HUES48 (cell line): ENCODE results near the gene SASH1.

Experiments used
- H3K27ac ChIP-seq: one replicate; pipeline ENCODE4 v1.7.0; 2013; ENCODE audit warnings: low read depth, low read length, inconsistent platforms
- H3K27me3 ChIP-seq: 2 replicates; pipeline ENCODE4 v1.6.1; 2013; ENCODE audit warnings: mild to moderate bottlenecking, low read length; ENCODE audit not compliant: control insufficient read depth, insufficient read depth
- H3K36me3 ChIP-seq: 2 replicates; pipeline ENCODE4 v1.6.1; 2013; ENCODE audit warnings: low read length; ENCODE audit not compliant: control insufficient read depth, insufficient read depth
- H3K4me1 ChIP-seq: 2 replicates; pipeline ENCODE4 v1.6.1; 2013; ENCODE audit warnings: mild to moderate bottlenecking, low read length; ENCODE audit not compliant: control insufficient read depth, insufficient read depth
- H3K4me3 ChIP-seq: 2 replicates; pipeline ENCODE4 v1.5.1; 2013; ENCODE audit warnings: mild to moderate bottlenecking, low read depth, low read length
- H3K9ac ChIP-seq: 2 replicates; pipeline ENCODE4 v1.6.1; 2013; ENCODE audit warnings: mild to moderate bottlenecking, low read depth, low read length, moderate library complexity
- H3K9me3 ChIP-seq: 2 replicates; pipeline ENCODE4 v1.6.1; 2013; ENCODE audit warnings: low read length; ENCODE audit not compliant: control insufficient read depth, insufficient read depth

The SASH1 gene

DNA sequence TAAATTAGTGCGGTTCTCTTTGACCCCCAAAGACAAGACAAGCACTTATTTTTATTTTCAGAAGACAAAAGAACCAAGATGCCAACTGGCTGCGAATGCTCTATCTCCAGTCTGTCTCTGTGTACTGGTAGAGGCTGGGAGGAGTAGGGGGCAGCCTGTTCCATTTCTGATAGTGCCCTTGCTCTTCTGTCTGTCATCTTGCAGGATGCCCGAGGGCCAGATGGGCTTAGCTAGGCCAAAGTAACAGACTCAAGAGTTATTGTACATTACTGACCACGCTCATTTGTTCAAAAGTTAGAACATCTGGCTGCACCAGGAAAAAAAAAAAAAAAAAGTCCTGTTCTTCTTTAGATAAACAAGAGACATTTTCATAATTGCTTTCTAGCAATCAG, 206.1 kb downstream of the SASH1 start:
- H3K27me3 ChIP-seq, result no peaks in the 10 kb centered on the region
- peaks cover 57% of the 10 kb centered on the region for H3K36me3 ChIP-seq
- H3K9ac ChIP-seq, result no peak overlapping the region
- H3K4me1 ChIP-seq, result peaks cover 12% of the 10 kb centered on the region
- no peak overlapping the region for H3K27ac ChIP-seq
- H3K4me3 ChIP-seq, result no peak overlapping the region
- no peaks in the 10 kb centered on the region for H3K9me3 ChIP-seq

DNA sequence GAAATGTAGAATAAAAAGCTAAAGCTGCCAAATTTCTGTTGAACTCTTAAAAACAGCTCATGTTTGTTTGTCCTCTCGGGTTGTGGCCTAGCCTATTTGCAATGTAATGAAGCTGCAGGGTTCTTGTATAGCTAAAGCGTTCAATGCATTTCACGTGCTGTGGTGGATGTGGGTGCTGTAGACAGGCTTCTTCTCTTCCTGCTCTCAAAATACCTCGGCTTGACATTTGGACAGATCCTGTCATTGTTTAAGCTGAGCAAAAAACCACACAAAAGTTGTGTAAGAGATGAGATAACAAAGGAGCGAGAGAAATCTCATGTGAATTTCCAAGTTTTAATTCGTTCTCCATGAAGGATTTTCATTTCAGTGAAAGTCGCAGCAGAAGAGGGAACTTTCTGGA, 207.9 kb downstream of the SASH1 start:
- no peaks in the 10 kb centered on the region for H3K9me3 ChIP-seq
- no peaks in the 10 kb centered on the region for H3K27me3 ChIP-seq
- no peak overlapping the region for H3K4me3 ChIP-seq
- no peak overlapping the region for H3K27ac ChIP-seq
- peaks cover 12% of the 10 kb centered on the region for H3K4me1 ChIP-seq
- no peak overlapping the region for H3K9ac ChIP-seq
- H3K36me3 ChIP-seq, result peaks cover 39% of the 10 kb centered on the region

DNA sequence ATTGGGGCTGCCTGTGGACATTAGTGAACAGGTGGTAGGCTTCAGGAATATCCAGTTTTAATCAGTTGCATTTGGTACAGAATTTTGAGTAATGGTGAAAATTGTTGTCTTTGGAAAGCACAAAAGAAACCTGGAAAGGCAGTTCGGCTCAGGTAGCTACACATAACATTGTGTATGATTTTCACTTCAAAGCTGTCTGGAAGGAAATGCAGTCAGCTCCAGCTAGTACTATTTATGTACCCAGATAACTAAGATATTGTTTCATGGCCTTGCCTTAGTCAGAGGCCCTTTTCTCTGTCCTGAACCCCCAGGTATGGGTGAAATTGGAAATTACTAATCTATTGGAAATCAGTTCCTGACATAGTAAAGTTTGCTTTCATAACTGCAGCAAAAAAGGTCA, 208.6 kb downstream of the SASH1 start:
- no peaks in the 10 kb centered on the region for H3K27me3 ChIP-seq
- H3K36me3 ChIP-seq, result peaks cover 32% of the 10 kb centered on the region
- H3K27ac ChIP-seq, result no peak overlapping the region
- no peak overlapping the region for H3K4me3 ChIP-seq
- H3K4me1 ChIP-seq, result peaks cover 12% of the 10 kb centered on the region
- H3K9me3 ChIP-seq, result no peaks in the 10 kb centered on the region
- H3K9ac ChIP-seq, result no peak overlapping the region

DNA sequence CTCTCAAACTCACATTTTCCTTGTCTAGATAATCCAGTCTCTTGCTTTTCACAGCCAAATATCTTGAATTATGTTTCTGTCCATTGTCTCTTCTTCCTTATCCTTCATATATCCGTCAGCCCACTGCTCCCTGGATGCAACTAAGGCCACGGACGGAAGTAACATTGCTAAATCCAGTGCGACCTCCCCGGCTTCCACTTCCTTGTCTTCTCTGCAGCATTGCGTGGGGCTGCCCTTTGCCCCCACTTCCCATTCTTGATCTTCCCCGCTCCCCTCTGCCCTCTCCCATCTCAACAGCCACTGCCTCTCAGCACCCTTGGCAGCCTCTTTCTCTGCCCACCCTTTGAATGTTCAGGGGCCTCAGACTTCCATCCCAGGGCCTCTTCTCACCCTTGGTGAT, 213.8 kb downstream of the SASH1 start:
- H3K9me3 ChIP-seq, result peaks cover 3% of the 10 kb centered on the region; the same call in 1 of the 2 replicates
- peaks cover 8% of the 10 kb centered on the region for H3K27me3 ChIP-seq
- no peak overlapping the region for H3K27ac ChIP-seq
- H3K4me1 ChIP-seq, result no peaks in the 10 kb centered on the region
- H3K4me3 ChIP-seq, result no peak overlapping the region
- no peak overlapping the region for H3K9ac ChIP-seq
- H3K36me3 ChIP-seq, result no peaks in the 10 kb centered on the region

DNA sequence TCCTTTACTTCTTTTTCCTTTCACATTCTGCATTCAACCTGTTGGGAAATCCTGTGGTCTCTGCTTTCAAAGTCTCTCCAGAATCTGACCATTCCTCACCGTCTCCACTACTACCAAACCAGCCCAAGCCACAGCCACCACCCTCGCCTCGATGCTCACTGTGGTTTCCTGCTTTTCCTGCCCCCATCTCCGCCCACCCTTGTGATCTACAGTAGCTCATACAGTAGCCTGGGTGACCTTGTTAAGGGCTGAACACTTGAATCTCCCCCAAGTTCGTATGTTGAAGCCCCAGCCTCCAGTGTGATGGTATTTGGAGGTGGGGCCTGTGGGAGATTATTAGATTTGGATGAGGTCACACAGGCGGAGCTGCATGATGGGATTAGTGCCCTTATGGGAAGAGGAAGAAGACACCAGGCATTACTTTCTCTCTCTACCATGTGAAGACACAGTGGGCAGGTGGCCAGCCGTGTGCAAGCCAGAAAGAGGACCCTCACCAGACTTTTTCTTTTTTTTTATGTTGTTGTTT, 215.2 kb downstream of the SASH1 start:
- H3K27ac ChIP-seq, result no peak overlapping the region
- peaks cover 3% of the 10 kb centered on the region; the same call in 1 of the 2 replicates for H3K9me3 ChIP-seq
- no peak overlapping the region for H3K9ac ChIP-seq
- H3K36me3 ChIP-seq, result no peaks in the 10 kb centered on the region
- no peaks in the 10 kb centered on the region for H3K4me1 ChIP-seq
- peaks cover 8% of the 10 kb centered on the region for H3K27me3 ChIP-seq
- H3K4me3 ChIP-seq, result no peak overlapping the region

DNA sequence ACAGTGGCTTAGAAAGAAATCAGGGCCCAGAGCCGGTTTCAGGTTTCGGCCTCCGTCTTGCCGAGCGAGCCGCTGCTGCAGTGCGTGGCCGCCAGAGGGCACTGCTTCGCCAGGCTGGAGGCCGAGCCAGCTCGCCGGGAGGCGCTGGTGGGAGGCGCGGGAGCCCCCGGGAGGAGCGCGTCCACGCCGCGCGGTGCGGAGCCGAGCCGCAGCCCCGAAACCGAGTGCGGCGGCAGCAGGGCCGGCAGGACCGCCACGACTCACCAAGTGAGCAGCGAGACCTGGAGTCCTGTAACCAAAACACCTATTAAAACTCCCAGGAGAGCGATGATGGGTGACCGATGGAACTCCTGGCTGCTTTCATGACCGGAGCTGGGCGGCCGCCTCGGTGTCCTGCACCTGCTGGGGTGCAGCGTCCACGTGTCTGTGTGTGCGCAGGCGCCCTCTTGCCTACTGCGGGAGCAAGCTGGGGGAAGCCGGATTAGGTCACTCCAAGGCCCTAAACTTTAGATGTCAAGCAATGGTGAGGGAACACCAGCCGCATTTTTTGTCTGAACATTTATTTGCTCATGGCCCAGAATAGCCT, 217.3 kb downstream of the SASH1 start:
- Histone ChIP-seq H3K9ac (peak overlapping the region; percentile 60; the same call in 1 of the 2 replicates), H3K4me3 (peak overlapping the region; percentile 64), H3K27ac (no peak overlapping the region), H3K4me1 (no peaks in the 10 kb centered on the region), H3K27me3 (peaks cover 8% of the 10 kb centered on the region), H3K9me3 (peaks cover 3% of the 10 kb centered on the region; the same call in 1 of the 2 replicates), H3K36me3 (no peaks in the 10 kb centered on the region)

DNA sequence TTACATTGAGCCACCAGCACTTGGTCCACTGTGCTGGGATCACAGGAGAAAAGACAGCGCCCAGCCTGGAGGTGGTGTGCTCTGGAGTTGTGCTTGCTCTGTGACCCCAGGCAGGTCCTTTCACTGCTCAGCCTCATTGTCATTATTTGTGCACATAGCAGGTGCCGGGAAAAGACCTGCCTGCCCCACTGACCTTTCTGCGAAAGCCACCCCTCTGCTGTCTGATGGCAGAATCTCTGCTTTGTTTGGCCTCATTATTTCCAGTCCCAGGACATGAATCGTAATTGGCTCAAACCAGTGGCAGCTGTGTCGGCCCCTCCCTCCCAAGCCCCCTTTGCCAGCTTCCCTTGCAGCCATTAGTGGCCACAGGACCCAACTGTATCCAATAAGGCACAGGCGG, 219.0 kb downstream of the SASH1 start:
- Histone ChIP-seq H3K9me3 (peaks cover 3% of the 10 kb centered on the region; the same call in 1 of the 2 replicates), H3K27me3 (peaks cover 8% of the 10 kb centered on the region)

DNA sequence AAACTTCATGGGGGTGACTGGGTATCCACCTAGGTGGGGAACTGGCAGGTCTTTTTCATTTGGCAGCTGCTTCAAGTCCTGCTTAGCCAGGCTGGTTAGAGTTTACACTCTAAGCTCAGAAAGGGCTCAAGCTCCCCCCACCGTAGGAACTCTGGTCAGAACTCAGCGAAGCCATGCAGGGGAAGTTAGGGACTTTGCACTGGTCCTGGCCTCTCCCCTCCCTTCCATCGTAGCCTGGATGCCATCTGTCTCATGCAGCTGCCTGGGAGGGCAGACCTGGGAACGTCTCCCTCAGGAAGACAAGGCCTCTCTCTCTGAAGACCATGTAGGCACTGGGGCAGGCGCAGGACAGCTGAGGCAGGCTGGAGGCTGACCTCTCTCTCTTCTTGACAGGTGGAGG, 220.4 kb downstream of the SASH1 start:
- Histone ChIP-seq H3K27ac (no peak overlapping the region), H3K36me3 (no peaks in the 10 kb centered on the region), H3K9ac (no peak overlapping the region), H3K4me1 (no peaks in the 10 kb centered on the region), H3K9me3 (peaks cover 3% of the 10 kb centered on the region; the same call in 1 of the 2 replicates), H3K27me3 (peaks cover 8% of the 10 kb centered on the region), H3K4me3 (no peak overlapping the region)

More for the DNA sequence above, 219.0 kb downstream of the SASH1 start:
- Histone ChIP-seq H3K36me3 (no peaks in the 10 kb centered on the region), H3K4me3 (no peak overlapping the region), H3K9ac (no peak overlapping the region), H3K4me1 (no peaks in the 10 kb centered on the region), H3K27ac (no peak overlapping the region)

DNA sequence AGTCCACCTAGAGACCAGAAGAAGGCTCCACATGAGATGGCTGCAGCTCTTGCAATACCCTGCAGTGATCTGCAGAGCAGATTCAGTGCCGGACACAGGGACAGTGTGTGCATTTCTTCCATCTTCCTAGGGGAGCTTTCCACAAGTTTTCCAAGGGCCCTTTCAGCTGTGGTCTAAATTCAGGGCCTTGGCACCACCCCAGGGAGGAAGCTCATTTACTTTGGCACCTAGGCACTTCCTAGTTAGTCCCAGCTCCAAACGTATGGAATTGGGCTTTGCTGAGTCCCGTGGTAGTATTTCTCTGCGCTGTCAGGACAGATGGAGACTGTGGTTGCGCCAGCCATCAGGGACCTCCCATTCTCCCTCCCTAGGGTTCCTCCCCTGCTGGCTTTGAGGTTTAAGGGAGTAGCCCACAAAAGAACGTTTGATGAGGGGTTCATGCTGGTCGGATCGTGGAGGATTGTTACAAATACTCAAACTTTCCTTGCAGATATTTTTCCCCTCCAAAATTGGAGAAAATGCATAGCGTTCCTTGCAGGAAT, 221.9 kb downstream of the SASH1 start:
- H3K4me3 ChIP-seq, result no peak overlapping the region
- H3K27ac ChIP-seq, result no peak overlapping the region
- no peaks in the 10 kb centered on the region for H3K36me3 ChIP-seq
- peaks cover 8% of the 10 kb centered on the region for H3K27me3 ChIP-seq
- H3K9ac ChIP-seq, result no peak overlapping the region
- H3K9me3 ChIP-seq, result peaks cover 3% of the 10 kb centered on the region; the same call in 1 of the 2 replicates
- no peaks in the 10 kb centered on the region for H3K4me1 ChIP-seq

DNA sequence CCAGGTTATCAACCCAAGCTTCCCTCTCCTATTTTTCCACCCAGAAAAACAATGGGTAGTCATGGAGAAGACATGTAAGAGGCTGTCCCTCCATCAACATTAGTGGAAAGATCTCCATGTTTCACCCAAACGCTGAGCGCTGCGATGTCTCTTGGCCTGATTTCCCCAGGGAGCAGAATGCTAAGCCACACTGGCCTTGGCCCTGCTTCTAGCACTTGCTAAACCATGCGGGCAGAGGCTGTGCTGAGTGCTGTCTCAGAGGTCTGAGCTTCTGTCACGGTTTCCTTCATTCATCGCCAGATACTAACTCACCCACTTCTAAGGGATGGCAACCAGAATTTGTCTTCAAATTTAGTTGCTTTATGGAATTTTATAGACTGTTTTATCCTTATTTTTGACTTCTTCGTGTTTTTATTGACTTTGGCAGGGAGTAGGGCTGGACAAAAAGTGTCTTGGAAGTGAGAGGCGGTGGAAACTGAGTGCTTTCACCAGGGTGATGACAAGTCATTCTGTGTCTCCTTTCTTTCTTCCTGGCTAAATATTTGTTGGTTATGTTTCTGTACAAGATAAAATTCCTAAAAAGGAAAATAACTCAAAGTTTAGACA, 222.8 kb downstream of the SASH1 start:
- no peaks in the 10 kb centered on the region for H3K36me3 ChIP-seq
- no peaks in the 10 kb centered on the region for H3K4me1 ChIP-seq
- H3K9me3 ChIP-seq, result peaks cover 3% of the 10 kb centered on the region; the same call in 1 of the 2 replicates
- no peak overlapping the region for H3K4me3 ChIP-seq
- H3K9ac ChIP-seq, result no peak overlapping the region
- H3K27me3 ChIP-seq, result peaks cover 4% of the 10 kb centered on the region
- H3K27ac ChIP-seq, result no peak overlapping the region
